Upper lobe of left lung (tissue), 6 donors: ENCODE data around the gene MACROD2. TPM values are rescaled to one million over a fixed set of nuclear protein-coding genes. Genes with fewer than 3 reads are reported as not detected.

Source experiments
- ATAC-seq, 2 donors: fragments of 200-7000 bp; cut with Tn5 transposase; one replicate each; pipeline ENCODE4 v1.9.1; 2022; ENCODE audit warnings: mild to moderate bottlenecking in 2 of 2, moderate library complexity in 2 of 2; ENCODE audit not compliant: low FRiP score in 2 of 2
- DNase-seq, 2 donors: peaks; one replicate each; pipeline ENCODE4 v3.0.0-alpha.2; 2019 to 2020
- H3K27ac ChIP-seq, 4 donors: fragments of 200-600 bp; sonication (generic); one replicate each; pipeline ENCODE4 v1.5.1; 2016 to 2019
- H3K27me3 ChIP-seq, 4 donors: fragments of 200-600 bp; sonication (generic); one replicate each; pipeline ENCODE4 v1.5.1; 2017 to 2019
- H3K36me3 ChIP-seq, 4 donors: fragments of 200-600 bp; sonication (generic); one replicate each; pipeline ENCODE4 v1.5.1; 2016 to 2019
- H3K4me1 ChIP-seq, 4 donors: fragments of 200-600 bp; sonication (generic); one replicate each; pipeline ENCODE4 v1.5.1; 2018 to 2019
- H3K4me3 ChIP-seq, 4 donors: fragments of 200-600 bp; sonication (generic); one replicate each; pipeline ENCODE4 v1.5.1; 2017 to 2019; ENCODE audit warnings: mild to moderate bottlenecking in 2 of 4, moderate library complexity in 1 of 4
- H3K9me3 ChIP-seq, 4 donors: fragments of 200-600 bp; sonication (generic); one replicate each; pipeline ENCODE4 v1.5.1; 2018 to 2019
- EP300 ChIP-seq, 4 donors: sonication (generic); formaldehyde crosslinking; IDR thresholded peaks; one replicate each; pipeline ENCODE4 v1.5.1; 2017; ENCODE audit warnings: antibody characterized with exemption in 4 of 4, control low read depth in 2 of 4
- POLR2A ChIP-seq, 4 donors: fragments of 450-650 bp; IDR thresholded peaks; one replicate each; pipeline ENCODE4 v1.5.1; 2016 to 2017; ENCODE audit warnings: antibody characterized with exemption in 4 of 4, mild to moderate bottlenecking in 2 of 4
- POLR2AphosphoS5 ChIP-seq, 2 donors: sonication (generic); formaldehyde crosslinking; IDR thresholded peaks; one replicate each; pipeline ENCODE4 v1.5.1; 2017; ENCODE audit warnings: antibody characterized with exemption in 2 of 2
- WGBS, 2 donors: methylation state at CpG; one replicate each; pipeline ENCODE4 v1.1.5; 2017 to 2018; 5-methylcytosine and 5-hydroxymethylcytosine counted together
- total RNA-seq, 6 donors: library from RNA; depleted of rRNA in 4 of 6; stranded (reverse); fragments of >200 nt in 4 of 6; gene quantifications; one replicate each; pipeline versions ENCODE4 v1.1.0 to v1.2.1, GENCODE V29; 2016 to 2021
- TF ChIP-seq, protein P1 (sequence below), 6 experiments: fragments of 450-650 bp in 4 of 6; fragments of 200-600 bp in 2 of 6; sonication (generic) in 2 of 6; IDR thresholded peaks; one replicate each; pipeline ENCODE4 v1.5.1; 2016 to 2019; ENCODE audit warnings: antibody characterized with exemption in 6 of 6
- donor health status: DM: no; HTN: no; CAD: no; lungs with moderate emphysema.
- donor health status: DM: no; HTN: yes; CAD: no; lungs with severe emphysema.

Gene MACROD2
- total RNA-seq, 6 donors from 2014 or later, result 20.7 to 84.3 (median 36.3) TPM

DNA sequence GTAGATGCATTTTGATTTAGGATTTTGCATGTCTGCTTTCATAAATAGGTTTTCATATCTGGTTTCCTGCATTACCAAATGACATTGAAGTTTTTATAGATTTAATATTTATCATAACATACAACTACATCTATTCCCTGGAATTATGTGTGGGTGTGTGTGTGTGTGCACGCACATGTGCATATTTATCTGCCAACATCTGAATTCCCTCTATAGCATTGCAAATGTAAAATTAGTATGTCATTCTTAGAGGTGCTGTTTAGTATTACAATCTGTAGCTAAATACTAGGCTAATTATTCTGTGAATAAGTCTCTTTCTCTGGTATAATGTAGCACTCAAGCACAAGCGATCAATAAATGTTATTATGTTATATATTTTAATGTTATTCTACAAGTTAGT lies 820.0 kb downstream of the MACROD2 start:
- 93 to 97% methylated on average over 2 of the region's 2 CpGs for WGBS, 2 donors
- DNase-seq, result no peak
- Histone ChIP-seq H3K4me3 (no peak overlapping the region), H3K9me3 (no peaks in the 10 kb centered on the region), H3K36me3 (no peaks in the 10 kb centered on the region), H3K27ac (no peak overlapping the region), H3K27me3 (no peaks in the 10 kb centered on the region), H3K4me1 (no peaks in the 10 kb centered on the region)
- TF ChIP-seq EP300 (IDR thresholded peaks at IDR 0.05) (no peak), POLR2A (IDR thresholded peaks at IDR 0.05) (no peak), POLR2AphosphoS5 (IDR thresholded peaks at IDR 0.05) (no peak)
- TF ChIP-seq, protein P1, sequence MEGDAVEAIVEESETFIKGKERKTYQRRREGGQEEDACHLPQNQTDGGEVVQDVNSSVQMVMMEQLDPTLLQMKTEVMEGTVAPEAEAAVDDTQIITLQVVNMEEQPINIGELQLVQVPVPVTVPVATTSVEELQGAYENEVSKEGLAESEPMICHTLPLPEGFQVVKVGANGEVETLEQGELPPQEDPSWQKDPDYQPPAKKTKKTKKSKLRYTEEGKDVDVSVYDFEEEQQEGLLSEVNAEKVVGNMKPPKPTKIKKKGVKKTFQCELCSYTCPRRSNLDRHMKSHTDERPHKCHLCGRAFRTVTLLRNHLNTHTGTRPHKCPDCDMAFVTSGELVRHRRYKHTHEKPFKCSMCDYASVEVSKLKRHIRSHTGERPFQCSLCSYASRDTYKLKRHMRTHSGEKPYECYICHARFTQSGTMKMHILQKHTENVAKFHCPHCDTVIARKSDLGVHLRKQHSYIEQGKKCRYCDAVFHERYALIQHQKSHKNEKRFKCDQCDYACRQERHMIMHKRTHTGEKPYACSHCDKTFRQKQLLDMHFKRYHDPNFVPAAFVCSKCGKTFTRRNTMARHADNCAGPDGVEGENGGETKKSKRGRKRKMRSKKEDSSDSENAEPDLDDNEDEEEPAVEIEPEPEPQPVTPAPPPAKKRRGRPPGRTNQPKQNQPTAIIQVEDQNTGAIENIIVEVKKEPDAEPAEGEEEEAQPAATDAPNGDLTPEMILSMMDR (IDR thresholded peaks at IDR 0.05), result no peak
- no peak for ATAC-seq

DNA sequence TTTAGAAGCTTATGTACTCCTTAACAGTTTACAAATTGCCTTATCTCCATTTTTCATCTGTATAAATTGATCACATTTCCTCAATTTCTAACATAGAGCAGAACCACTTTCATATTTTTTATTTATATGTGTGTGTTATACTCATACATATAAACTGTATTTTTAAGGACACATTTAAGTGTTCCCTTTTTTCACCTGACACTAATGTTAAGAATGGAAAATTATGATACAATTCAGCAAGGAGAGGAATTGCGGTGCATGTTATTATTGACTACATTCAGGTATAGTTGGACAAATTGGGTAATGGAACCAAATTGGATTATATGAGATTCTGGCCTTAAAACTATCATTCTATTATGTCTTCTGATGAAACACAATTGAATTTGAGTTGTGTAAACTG lies 821.2 kb downstream of the MACROD2 start:
- Histone ChIP-seq H3K27me3 (no peaks in the 10 kb centered on the region), H3K4me3 (no peak overlapping the region), H3K9me3 (no peaks in the 10 kb centered on the region), H3K36me3 (no peaks in the 10 kb centered on the region), H3K4me1 (no peaks in the 10 kb centered on the region), H3K27ac (no peak overlapping the region)
- DNase-seq (no peak), ATAC-seq (no peak)
- TF ChIP-seq POLR2A (IDR thresholded peaks at IDR 0.05), result no peak
- TF ChIP-seq POLR2AphosphoS5 (IDR thresholded peaks at IDR 0.05), result no peak
- TF ChIP-seq, protein P1 (IDR thresholded peaks at IDR 0.05), result no peak
- no peak for TF ChIP-seq EP300 (IDR thresholded peaks at IDR 0.05)
- WGBS, 2 donors, result 95 to 100% methylated on average over 1 of the region's 1 CpG

DNA sequence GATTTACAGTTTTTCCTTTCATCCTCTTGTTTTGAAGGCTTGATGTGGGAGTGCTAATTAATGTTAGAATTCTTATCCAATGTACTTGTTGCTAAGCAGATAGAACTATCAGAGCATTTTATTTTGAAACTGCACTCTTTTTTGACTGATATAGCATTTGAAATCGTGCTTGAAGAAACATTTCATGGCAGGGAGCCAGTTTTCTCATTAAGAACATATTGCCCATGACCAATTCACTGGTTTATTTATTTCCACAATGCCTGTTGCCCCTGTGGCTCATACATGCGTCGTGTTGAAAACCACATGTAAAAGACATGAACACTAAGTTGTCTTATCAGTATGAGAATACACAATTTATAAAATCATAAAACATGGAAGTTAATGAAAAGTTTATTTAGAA lies 821.8 kb downstream of the MACROD2 start:
- H3K9me3 ChIP-seq, result no peaks in the 10 kb centered on the region
- no peaks in the 10 kb centered on the region for H3K4me1 ChIP-seq
- H3K36me3 ChIP-seq, result no peaks in the 10 kb centered on the region
- H3K27ac ChIP-seq, result no peak overlapping the region
- TF ChIP-seq POLR2A (IDR thresholded peaks at IDR 0.05) (no peak), POLR2AphosphoS5 (IDR thresholded peaks at IDR 0.05) (no peak), EP300 (IDR thresholded peaks at IDR 0.05) (no peak)
- TF ChIP-seq, protein P1 (IDR thresholded peaks at IDR 0.05), result no peak
- DNase-seq (no peak), ATAC-seq (no peak)
- 67 to 76% methylated on average over 3 of the region's 3 CpGs for WGBS, 2 donors
- no peaks in the 10 kb centered on the region for H3K27me3 ChIP-seq
- H3K4me3 ChIP-seq, result no peak overlapping the region

DNA sequence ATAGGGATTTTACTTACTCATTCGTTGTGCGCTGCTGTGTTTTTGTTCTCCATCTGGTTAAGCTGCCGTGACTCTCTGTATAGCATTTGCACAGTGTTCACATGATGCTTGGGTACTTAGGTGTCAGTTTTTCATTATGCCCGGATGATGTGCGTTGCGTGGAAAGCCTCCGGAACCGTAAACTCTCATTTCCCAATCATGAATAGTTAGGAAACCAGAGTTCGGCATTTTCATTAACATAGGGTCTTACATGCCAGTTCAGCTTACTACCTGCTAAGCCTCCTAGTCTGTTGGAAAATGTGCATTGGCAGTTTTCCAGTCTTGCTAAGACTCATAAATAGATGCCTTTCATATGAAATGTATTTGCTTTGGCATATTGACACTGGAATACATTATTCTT lies 825.5 kb downstream of the MACROD2 start:
- no peak overlapping the region for H3K4me3 ChIP-seq
- no peaks in the 10 kb centered on the region for H3K27me3 ChIP-seq
- H3K27ac ChIP-seq, result no peak overlapping the region
- TF ChIP-seq POLR2AphosphoS5 (IDR thresholded peaks at IDR 0.05) (no peak), EP300 (IDR thresholded peaks at IDR 0.05) (no peak), POLR2A (IDR thresholded peaks at IDR 0.05) (no peak)
- TF ChIP-seq, protein P1 (IDR thresholded peaks at IDR 0.05), result no peak
- H3K9me3 ChIP-seq, result no peaks in the 10 kb centered on the region
- H3K36me3 ChIP-seq, result no peaks in the 10 kb centered on the region
- no peaks in the 10 kb centered on the region for H3K4me1 ChIP-seq
- DNase-seq, result no peak
- no peak for ATAC-seq
- WGBS, 2 donors, result 93% methylated on average over 9 of the region's 9 CpGs

DNA sequence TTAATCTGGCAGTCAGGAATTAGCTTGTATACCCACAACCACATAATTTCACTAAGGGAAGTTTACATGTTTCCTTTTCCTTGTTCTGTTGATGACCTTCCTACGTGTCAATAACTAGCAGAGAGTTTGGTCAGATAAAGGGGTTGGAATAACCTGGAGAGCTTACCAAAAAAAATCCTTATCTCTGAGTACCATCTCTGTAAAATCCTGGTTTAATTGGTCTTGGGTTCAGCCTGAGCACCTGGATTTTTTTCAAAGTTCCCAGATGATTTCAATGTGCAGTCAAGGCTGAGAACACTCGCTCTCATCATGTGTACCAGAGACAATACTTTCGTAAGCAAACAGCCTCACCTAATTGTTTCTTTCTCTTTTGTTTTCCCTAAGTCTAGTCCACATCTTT lies 825.9 kb downstream of the MACROD2 start:
- no peak for DNase-seq
- ATAC-seq, result no peak
- H3K9me3 ChIP-seq, result no peaks in the 10 kb centered on the region
- 68% methylated on average over 3 of the region's 3 CpGs for WGBS, 2 donors
- TF ChIP-seq POLR2A (IDR thresholded peaks at IDR 0.05), result no peak
- TF ChIP-seq, protein P1 (IDR thresholded peaks at IDR 0.05), result no peak
- no peak for TF ChIP-seq POLR2AphosphoS5 (IDR thresholded peaks at IDR 0.05)
- TF ChIP-seq EP300 (IDR thresholded peaks at IDR 0.05), result no peak
- no peaks in the 10 kb centered on the region for H3K27me3 ChIP-seq
- H3K27ac ChIP-seq, result no peak overlapping the region
- H3K36me3 ChIP-seq, result no peaks in the 10 kb centered on the region
- no peaks in the 10 kb centered on the region for H3K4me1 ChIP-seq
- H3K4me3 ChIP-seq, result no peak overlapping the region
